GM23248 (cell line): ENCODE measurements around the gene OTULINL.

ENCODE experiments used
- EZH2 ChIP-seq: fragments of 200-600 bp; sonication (generic); IDR thresholded peaks from 2 replicates; pipeline ENCODE4 v1.6.1; 2018; ENCODE audit warnings: antibody characterized with exemption, mild to moderate bottlenecking; ENCODE audit not compliant: insufficient read depth, poor library complexity, severe bottlenecking
- EZH2phosphoT487 ChIP-seq: fragments of 200-600 bp; sonication (generic); IDR thresholded peaks from 2 replicates; pipeline ENCODE4 v1.6.1; 2018; ENCODE audit warnings: antibody characterized with exemption, moderate library complexity, mild to moderate bottlenecking, low read depth; ENCODE audit not compliant: insufficient read depth

GRCh38 chr5:14588758-14589543 lies 7.4 kb downstream of the OTULINL start:
- TF ChIP-seq EZH2: no peak
- no peak for TF ChIP-seq EZH2phosphoT487
